Neuronal stem cell (in vitro differentiated cells): ENCODE data around the gene KLHDC8B.
"Not testable (repeated sequence)": the region's sequence is repeated elsewhere in the genome, so short reads cannot be mapped to it uniquely, and the experiment has no call there.

Experiments
- DNase-seq: peaks from one replicate; pipeline ENCODE4 v3.0.0-alpha.2; 2013; ENCODE audit warnings: low spot score
- H2AFZ ChIP-seq: one replicate; pipeline ENCODE4 v1.6.1; 2013; ENCODE audit warnings: mild to moderate bottlenecking, low read length, inconsistent platforms
- H2AK5ac ChIP-seq: 2 replicates; pipeline ENCODE4 v1.6.1; 2013; ENCODE audit warnings: low read depth, mild to moderate bottlenecking, inconsistent platforms, low read length, moderate library complexity, mixed read lengths
- H2BK120ac ChIP-seq: 2 replicates; pipeline ENCODE4 v1.6.1; 2013; ENCODE audit warnings: low read depth, mild to moderate bottlenecking, inconsistent platforms, low read length, moderate library complexity, mixed read lengths
- H2BK12ac ChIP-seq: one replicate; pipeline ENCODE4 v1.6.1; 2013; ENCODE audit warnings: low read length, inconsistent platforms
- H2BK15ac ChIP-seq: 2 replicates; pipeline ENCODE4 v1.6.1; 2013; ENCODE audit warnings: mild to moderate bottlenecking, low read length, inconsistent platforms, mixed read lengths
- H2BK5ac ChIP-seq: one replicate; pipeline ENCODE4 v1.6.1; 2013; ENCODE audit warnings: inconsistent platforms, mild to moderate bottlenecking, low read length, moderate library complexity
- H3K14ac ChIP-seq: one replicate; pipeline ENCODE4 v1.6.1; 2013; ENCODE audit warnings: low read length, inconsistent platforms
- H3K18ac ChIP-seq: 2 replicates; pipeline ENCODE4 v1.6.1; 2013; ENCODE audit warnings: low read length, inconsistent platforms
- H3K23ac ChIP-seq: 2 replicates; pipeline ENCODE4 v1.6.1; 2013; ENCODE audit warnings: low read depth, mild to moderate bottlenecking, mixed read lengths, low read length, inconsistent platforms; ENCODE audit not compliant: poor library complexity
- H3K27ac ChIP-seq: replicated peaks from 3 replicates; pipeline ENCODE4 v1.5.1; 2013; ENCODE audit warnings: low read length, inconsistent platforms
- H3K27me3 ChIP-seq, 3 experiments: 2 replicates each; pipeline ENCODE4 v1.6.1; 2013; ENCODE audit warnings: low read length in 3 of 3, mild to moderate bottlenecking in 2 of 3, inconsistent platforms in 1 of 3, low read depth in 1 of 3, mixed read lengths in 1 of 3, moderate library complexity in 1 of 3; ENCODE audit not compliant: control insufficient read depth in 3 of 3, insufficient read depth in 3 of 3
- H3K36me3 ChIP-seq, 2 donors: replicated peaks in 1 of 2; 2 replicates each; pipeline ENCODE4 v1.6.1; 2013; ENCODE audit warnings: low read length in 2 of 2; ENCODE audit not compliant: control insufficient read depth in 2 of 2, insufficient read depth in 2 of 2
- H3K4ac ChIP-seq: 2 replicates; pipeline ENCODE4 v1.6.1; 2013; ENCODE audit warnings: inconsistent platforms, mild to moderate bottlenecking, low read length, moderate library complexity
- H3K4me1 ChIP-seq, 2 donors: 1 replicate in 1 of 2; 2 replicates in 1 of 2; pipeline ENCODE4 v1.6.1; 2013; ENCODE audit warnings: low read length in 2 of 2, low read depth in 1 of 2; ENCODE audit not compliant: control insufficient read depth in 2 of 2, insufficient read depth in 1 of 2
- H3K4me2 ChIP-seq: one replicate; pipeline ENCODE4 v1.6.1; 2013; ENCODE audit warnings: mild to moderate bottlenecking, low read length, inconsistent platforms; ENCODE audit not compliant: insufficient read depth, poor library complexity, severe bottlenecking
- H3K4me3 ChIP-seq, 2 donors: 2 replicates each; pipeline ENCODE4 v1.5.1; 2013; ENCODE audit warnings: low read length in 2 of 2, mild to moderate bottlenecking in 2 of 2, inconsistent platforms in 1 of 2, moderate library complexity in 1 of 2
- H3K79me1 ChIP-seq: one replicate; pipeline ENCODE4 v1.6.1; 2013; ENCODE audit warnings: low read depth, mild to moderate bottlenecking, inconsistent platforms, low read length, moderate library complexity
- H3K9ac ChIP-seq: one replicate; pipeline ENCODE4 v1.6.1; 2013; ENCODE audit warnings: mild to moderate bottlenecking, low read depth, low read length, inconsistent platforms; ENCODE audit not compliant: poor library complexity
- H3K9me3 ChIP-seq, 2 donors: replicated peaks in 1 of 2; 2 replicates each; pipeline versions ENCODE3 to v1.6.1; 2013; ENCODE audit warnings: low read length in 2 of 2, mild to moderate bottlenecking in 2 of 2, inconsistent platforms in 1 of 2, low read depth in 1 of 2, mixed read lengths in 1 of 2, moderate library complexity in 1 of 2; ENCODE audit not compliant: control insufficient read depth in 2 of 2, insufficient read depth in 1 of 2
- H4K8ac ChIP-seq: one replicate; pipeline ENCODE4 v1.6.1; 2013; ENCODE audit warnings: low read depth, mild to moderate bottlenecking, inconsistent platforms, low read length, moderate library complexity
- H4K91ac ChIP-seq: one replicate; pipeline ENCODE4 v1.6.1; 2013; ENCODE audit warnings: low read length, low read depth, mild to moderate bottlenecking, inconsistent platforms; ENCODE audit not compliant: poor library complexity
- WGBS, 2 donors: extraction: QIAGEN DNeasy Blood & Tissue Kit; methylation state at CpG; one replicate each; pipeline ENCODE4 v1.1.7; 2013; ENCODE audit warnings: missing lambda C conversion rate in 2 of 2, mixed read lengths in 1 of 2; ENCODE audit not compliant: insufficient read length in 2 of 2, insufficient replicate concordance in 1 of 2; ENCODE audit errors: extremely low coverage in 2 of 2; 5-methylcytosine and 5-hydroxymethylcytosine counted together

The KLHDC8B gene

GRCh38 chr3:49213998-49214397 lies 42.6 kb downstream of the KLHDC8B start:
- Histone ChIP-seq H3K36me3 (no peaks in the 10 kb centered on the region), H2BK120ac (no peak overlapping the region), H4K91ac (no peak overlapping the region), H2AK5ac (no peak overlapping the region), H3K4me1 (no peaks in the 10 kb centered on the region), H2BK12ac (no peak overlapping the region), H3K23ac (no peak overlapping the region), H3K4me2 (no peak overlapping the region), H3K9me3 (peaks cover 7% of the 10 kb centered on the region in 2 donors), H3K79me1 (no peaks in the 10 kb centered on the region), H4K8ac (no peak overlapping the region), H2BK5ac (peak overlapping the region; percentile 53), H3K27ac (no peak overlapping the region), H3K9ac (no peak overlapping the region), H3K18ac (no peak overlapping the region), H2BK15ac (no peak overlapping the region), H3K4ac (no peak overlapping the region), H3K27me3 (no peaks in the 10 kb centered on the region), H3K4me3 (no peak overlapping the region), H2AFZ (no peak overlapping the region), H3K14ac (no peak overlapping the region)
- DNase-seq: no peak
- no CpG with 5 or more reads among the region's 2 CpGs for WGBS, 2 donors

- H2BK5ac ChIP-seq: not testable (repeated sequence)
Measured at GRCh38 chr3:49216687-49217086, 45.3 kb downstream of the KLHDC8B start.

GRCh38 chr3:49217108-49217507 lies 45.7 kb downstream of the KLHDC8B start:
- H3K18ac ChIP-seq, H3K9ac ChIP-seq, H2BK120ac ChIP-seq: not testable (repeated sequence)

More at GRCh38 chr3:49216687-49217086, 45.3 kb downstream of the KLHDC8B start:
- H3K36me3 ChIP-seq, H3K23ac ChIP-seq, H3K79me1 ChIP-seq, H3K14ac ChIP-seq, H2AFZ ChIP-seq, H2BK12ac ChIP-seq, H2AK5ac ChIP-seq, H4K8ac ChIP-seq, H3K27me3 ChIP-seq, H3K4me1 ChIP-seq, H4K91ac ChIP-seq, H3K4me3 ChIP-seq, H3K4ac ChIP-seq, H3K4me2 ChIP-seq, H2BK120ac ChIP-seq, H3K18ac ChIP-seq, H3K27ac ChIP-seq, DNase-seq, H3K9ac ChIP-seq, H2BK15ac ChIP-seq: not testable (repeated sequence)
- peaks cover 7 to 13% of the 10 kb centered on the region in 2 donors for H3K9me3 ChIP-seq
- no CpG with 5 or more reads among the region's 3 CpGs for WGBS, 2 donors

GRCh38 chr3:49217688-49218470 lies 46.5 kb downstream of the KLHDC8B start:
- Histone ChIP-seq H2AK5ac (no peak overlapping the region), H2BK12ac (no peak overlapping the region), H2BK5ac (no peak overlapping the region), H3K4me2 (no peak overlapping the region), H3K4ac (no peak overlapping the region), H4K8ac (no peak overlapping the region), H3K36me3 (no peaks in the 10 kb centered on the region), H3K27me3 (no peaks in the 10 kb centered on the region), H4K91ac (no peak overlapping the region), H3K23ac (no peak overlapping the region), H2AFZ (no peak overlapping the region), H3K9me3 (peaks cover 7 to 13% of the 10 kb centered on the region in 2 donors), H3K18ac (no peak overlapping the region), H3K4me1 (no peaks in the 10 kb centered on the region), H2BK120ac (no peak overlapping the region), H3K9ac (no peak overlapping the region), H3K14ac (no peak overlapping the region), H3K27ac (no peak overlapping the region), H2BK15ac (no peak overlapping the region), H3K79me1 (no peaks in the 10 kb centered on the region), H3K4me3 (no peak overlapping the region)
- no CpG with 5 or more reads among the region's 7 CpGs for WGBS, 2 donors
- no peak for DNase-seq

More at GRCh38 chr3:49217108-49217507, 45.7 kb downstream of the KLHDC8B start:
- not testable (repeated sequence) for H2BK5ac ChIP-seq, H4K91ac ChIP-seq, H3K23ac ChIP-seq, H3K4me1 ChIP-seq, H2AK5ac ChIP-seq, H2BK15ac ChIP-seq, H4K8ac ChIP-seq, H3K79me1 ChIP-seq, H3K14ac ChIP-seq, H3K4me2 ChIP-seq, H3K36me3 ChIP-seq, H2BK12ac ChIP-seq, H3K4ac ChIP-seq, H2AFZ ChIP-seq, H3K27ac ChIP-seq, H3K4me3 ChIP-seq, H3K27me3 ChIP-seq, DNase-seq
- peaks cover 7 to 13% of the 10 kb centered on the region in 2 donors for H3K9me3 ChIP-seq
